Fibroblast of lung (primary cell): ENCODE results near the gene WDR81.

ENCODE experiments used
- EZH2 ChIP-seq: IDR thresholded peaks from 2 replicates; pipeline ENCODE4 v1.5.1; 2012; ENCODE audit warnings: low read length, control low read depth, mild to moderate bottlenecking; ENCODE audit errors: missing control alignments
- TF ChIP-seq, protein P1 (sequence below), 2 donors: IDR thresholded peaks in 1 of 2; conservative IDR thresholded peaks in 1 of 2; 1 replicate in 1 of 2; 2 replicates in 1 of 2; pipeline ENCODE4 v1.5.1; 2011 to 2012; ENCODE audit warnings: low read length in 2 of 2, control low read depth in 1 of 2, inconsistent platforms in 1 of 2, low read depth in 1 of 2, mild to moderate bottlenecking in 1 of 2

DNA sequence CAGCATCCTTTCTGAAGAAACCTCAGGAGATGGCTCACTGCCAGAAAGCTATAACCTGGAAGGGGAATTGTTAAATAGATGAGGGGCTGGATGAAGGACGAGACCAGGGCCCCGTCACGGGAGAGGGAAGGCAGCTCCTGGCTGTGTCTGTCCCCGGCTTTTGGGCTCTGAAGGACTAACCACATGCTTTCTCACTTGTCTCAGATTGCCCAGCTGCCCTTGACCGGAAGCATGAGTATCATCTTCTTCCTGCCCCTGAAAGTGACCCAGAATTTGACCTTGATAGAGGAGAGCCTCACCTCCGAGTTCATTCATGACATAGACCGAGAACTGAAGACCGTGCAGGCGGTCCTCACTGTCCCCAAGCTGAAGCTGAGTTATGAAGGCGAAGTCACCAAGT, 51.8 kb downstream of the WDR81 start:
- TF ChIP-seq, protein P1, sequence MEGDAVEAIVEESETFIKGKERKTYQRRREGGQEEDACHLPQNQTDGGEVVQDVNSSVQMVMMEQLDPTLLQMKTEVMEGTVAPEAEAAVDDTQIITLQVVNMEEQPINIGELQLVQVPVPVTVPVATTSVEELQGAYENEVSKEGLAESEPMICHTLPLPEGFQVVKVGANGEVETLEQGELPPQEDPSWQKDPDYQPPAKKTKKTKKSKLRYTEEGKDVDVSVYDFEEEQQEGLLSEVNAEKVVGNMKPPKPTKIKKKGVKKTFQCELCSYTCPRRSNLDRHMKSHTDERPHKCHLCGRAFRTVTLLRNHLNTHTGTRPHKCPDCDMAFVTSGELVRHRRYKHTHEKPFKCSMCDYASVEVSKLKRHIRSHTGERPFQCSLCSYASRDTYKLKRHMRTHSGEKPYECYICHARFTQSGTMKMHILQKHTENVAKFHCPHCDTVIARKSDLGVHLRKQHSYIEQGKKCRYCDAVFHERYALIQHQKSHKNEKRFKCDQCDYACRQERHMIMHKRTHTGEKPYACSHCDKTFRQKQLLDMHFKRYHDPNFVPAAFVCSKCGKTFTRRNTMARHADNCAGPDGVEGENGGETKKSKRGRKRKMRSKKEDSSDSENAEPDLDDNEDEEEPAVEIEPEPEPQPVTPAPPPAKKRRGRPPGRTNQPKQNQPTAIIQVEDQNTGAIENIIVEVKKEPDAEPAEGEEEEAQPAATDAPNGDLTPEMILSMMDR (conservative IDR thresholded peaks at IDR 0.05 in 1 of 2, IDR thresholded peaks at IDR 0.05 in 1 of 2; ENCODE audit: low read depth in 1 of 2, low read length in 2 of 2): no peak
- no peak for TF ChIP-seq EZH2
